Epithelial cell of esophagus (primary cell): Measurements from ENCODE around the gene LTBP1.

Experiments
- DNase-seq: peaks from one replicate; pipeline ENCODE4 v3.0.0; 2010; ENCODE audit warnings: low read depth
- H3K4me3 ChIP-seq: 2 replicates; pipeline ENCODE4 v1.5.1; 2011; ENCODE audit warnings: mild to moderate bottlenecking, low read length, control low read depth
- CTCF ChIP-seq: IDR thresholded peaks from 2 replicates; pipeline ENCODE4 v1.5.1; 2011; ENCODE audit warnings: low read depth, mild to moderate bottlenecking, low read length, control low read depth, inconsistent platforms; ENCODE audit not compliant: insufficient read depth; ENCODE audit errors: missing control alignments

LTBP1 gene

DNA sequence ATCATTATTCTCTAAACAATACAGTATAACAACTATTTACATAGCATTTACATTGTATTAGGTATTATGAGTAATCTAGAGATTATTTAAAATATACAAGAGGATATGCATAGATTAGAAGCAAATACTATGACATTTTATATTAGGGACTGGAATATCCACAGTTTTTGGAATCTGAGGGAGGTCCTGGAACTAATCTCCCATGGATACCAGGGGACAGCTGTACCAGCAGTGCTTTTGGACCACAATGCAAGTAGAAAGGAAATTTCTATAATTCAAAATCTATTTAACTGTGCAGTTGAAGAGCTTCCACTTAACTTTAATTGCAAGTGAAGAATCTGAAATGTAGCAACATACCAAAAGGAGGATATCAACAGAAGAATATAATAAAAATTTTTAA, 120.8 kb downstream of the LTBP1 start:
- H3K4me3 ChIP-seq: no peak overlapping the region
- no peak for TF ChIP-seq CTCF
- DNase-seq: no peak

DNA sequence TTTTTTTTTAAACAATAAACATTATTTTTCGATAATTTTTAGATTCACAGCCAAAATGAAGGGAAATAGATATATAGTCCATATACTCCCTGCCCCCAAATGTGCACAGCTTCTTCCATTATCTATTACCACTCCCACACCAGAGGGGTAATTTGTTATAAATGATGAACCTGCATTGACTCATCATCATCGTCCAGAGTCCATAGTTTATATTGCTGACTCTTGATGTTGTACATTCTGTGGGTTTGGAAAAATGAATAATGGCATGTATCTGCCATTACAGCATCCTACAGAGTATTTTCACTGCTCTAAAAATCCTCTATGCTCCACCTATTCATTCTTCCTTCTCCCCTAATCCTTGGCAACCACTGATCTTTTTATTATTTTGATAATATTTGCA, 121.5 kb downstream of the LTBP1 start:
- no peak for TF ChIP-seq CTCF
- no peak overlapping the region for H3K4me3 ChIP-seq
- DNase-seq: peak; percentile 77

- peak; percentile 99 for DNase-seq
Measured at GRCh38 chr2:33069894-33070651, 123.3 kb downstream of the LTBP1 start.

GRCh38 chr2:33071591-33071990, 124.8 kb downstream of the LTBP1 start:
- no peak for TF ChIP-seq CTCF
- H3K4me3 ChIP-seq: no peak overlapping the region
- DNase-seq: no peak

More at GRCh38 chr2:33069894-33070651, 123.3 kb downstream of the LTBP1 start:
- no peak overlapping the region for H3K4me3 ChIP-seq
- no peak for TF ChIP-seq CTCF

DNA sequence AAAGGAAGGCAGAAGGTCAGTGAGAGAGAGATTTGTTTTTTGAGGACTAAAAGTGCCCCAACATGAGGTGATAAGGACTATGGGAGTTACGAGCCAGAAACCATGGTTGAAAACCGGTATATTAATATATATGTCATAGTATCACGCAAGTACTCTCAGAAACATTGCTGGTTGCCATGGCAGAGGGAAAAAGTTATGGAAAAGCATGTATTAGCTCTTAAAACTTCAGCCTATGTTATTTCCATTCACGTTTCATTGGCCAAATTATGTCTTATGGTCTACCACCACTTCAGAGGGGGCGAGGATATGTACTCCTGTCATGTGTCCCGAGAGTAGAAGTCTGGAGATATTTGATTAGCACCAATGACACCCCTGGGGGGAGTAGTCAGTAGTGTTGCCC, 125.9 kb downstream of the LTBP1 start:
- no peak overlapping the region for H3K4me3 ChIP-seq
- TF ChIP-seq CTCF: no peak
- no peak for DNase-seq

- DNase-seq: peak; percentile 75
- no peak overlapping the region for H3K4me3 ChIP-seq
- no peak for TF ChIP-seq CTCF
Measured at GRCh38 chr2:33073018-33073417, 126.3 kb downstream of the LTBP1 start.

DNA sequence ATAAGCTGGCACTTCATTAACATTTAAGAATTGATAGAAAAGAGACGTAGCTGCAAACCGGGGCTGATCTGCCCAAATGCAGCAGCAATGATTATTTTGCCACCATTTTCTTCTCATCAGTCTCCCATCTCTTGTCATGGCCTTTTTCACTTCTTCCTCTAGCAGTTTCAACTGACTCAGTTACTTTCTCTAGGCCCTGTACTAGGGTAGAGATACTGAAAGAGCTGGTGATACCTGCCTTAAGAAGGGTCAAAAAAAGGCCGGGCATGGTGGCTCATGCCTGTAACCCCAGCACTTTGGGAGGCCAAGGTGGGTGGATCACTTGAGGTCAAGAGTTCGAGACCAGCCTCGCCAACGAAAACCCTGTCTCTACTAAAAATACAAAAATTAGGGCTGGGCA, 127.4 kb downstream of the LTBP1 start:
- no peak for TF ChIP-seq CTCF
- H3K4me3 ChIP-seq: no peak overlapping the region
- DNase-seq: no peak
